ENCODE results near the gene WTAP.
A peak's percentile ranks its signal among the peaks of the same experiment; 100 is the strongest.
"Not testable (repeated sequence)": the region's sequence is repeated elsewhere in the genome, so short reads cannot be mapped to it uniquely, and the experiment has no call there.

Gene WTAP

DNA sequence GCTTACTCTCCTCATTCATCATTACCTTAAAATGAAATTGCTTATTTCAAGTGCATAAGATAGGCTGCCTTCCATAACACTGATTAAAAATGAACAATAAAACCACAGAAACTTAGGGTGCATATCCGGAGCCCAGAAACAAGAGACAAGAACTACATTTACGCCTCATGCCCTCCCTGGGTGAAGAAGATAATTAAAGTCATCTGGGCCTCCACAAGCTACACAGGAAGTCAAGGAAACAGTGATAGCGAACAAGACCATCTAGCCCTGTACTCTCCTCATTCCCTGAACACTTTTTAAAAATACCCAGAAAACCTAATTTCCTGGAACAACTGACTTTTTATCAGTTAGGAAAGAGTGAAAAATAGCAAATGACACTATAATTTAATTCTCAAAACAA lies 40.6 kb upstream of the WTAP start:
- Histone ChIP-seq H3K27ac (ENCODE audit: low read depth, low read length) (no peak overlapping the region; the same call in 1 of the 2 replicates), H3K4me1 (ENCODE audit: control insufficient read depth, insufficient read depth, low read length, unreplicated experiment) (peaks cover 17% of the 10 kb centered on the region), H3K27me3 (ENCODE audit: insufficient read depth, low read length) (no peaks in the 10 kb centered on the region), H3K36me3 (ENCODE audit: insufficient read depth, low read length) (peaks cover 53% of the 10 kb centered on the region), H3K79me2 (ENCODE audit: control insufficient read depth, insufficient read depth, low read length, unreplicated experiment) (peaks cover 36% of the 10 kb centered on the region), H2AFZ (ENCODE audit: low read length, unreplicated experiment) (no peak overlapping the region), H3K4me3 (ENCODE audit: low read depth, low read length) (no peak overlapping the region)

GRCh38 chr6:159687341-159687740 lies 40.0 kb upstream of the WTAP start:
- H3K27ac ChIP-seq (ENCODE audit: low read depth, low read length), result no peak overlapping the region
- no peak overlapping the region for H2AFZ ChIP-seq (ENCODE audit: low read length, unreplicated experiment)
- no peaks in the 10 kb centered on the region for H3K27me3 ChIP-seq (ENCODE audit: insufficient read depth, low read length)
- H3K79me2 ChIP-seq (ENCODE audit: control insufficient read depth, insufficient read depth, low read length, unreplicated experiment), result peaks cover 42% of the 10 kb centered on the region
- peaks cover 52% of the 10 kb centered on the region for H3K36me3 ChIP-seq (ENCODE audit: insufficient read depth, low read length)
- no peak overlapping the region for H3K4me3 ChIP-seq (ENCODE audit: low read depth, low read length)
- peaks cover 17% of the 10 kb centered on the region for H3K4me1 ChIP-seq (ENCODE audit: control insufficient read depth, insufficient read depth, low read length, unreplicated experiment)

- peaks cover 17% of the 10 kb centered on the region for H3K4me1 ChIP-seq (ENCODE audit: control insufficient read depth, insufficient read depth, low read length, unreplicated experiment)
- peak overlapping the region; percentile 5; the same call in 1 of the 2 replicates for H3K27ac ChIP-seq (ENCODE audit: low read depth, low read length)
- H3K27me3 ChIP-seq (ENCODE audit: insufficient read depth, low read length), result no peaks in the 10 kb centered on the region
- H3K36me3 ChIP-seq (ENCODE audit: insufficient read depth, low read length), result peaks cover 54% of the 10 kb centered on the region
- no peak overlapping the region for H2AFZ ChIP-seq (ENCODE audit: low read length, unreplicated experiment)
- peak overlapping the region; percentile 83; the same call in 1 of the 2 replicates for H3K4me3 ChIP-seq (ENCODE audit: low read depth, low read length)
- peaks cover 50% of the 10 kb centered on the region for H3K79me2 ChIP-seq (ENCODE audit: control insufficient read depth, insufficient read depth, low read length, unreplicated experiment)
Observed at GRCh38 chr6:159688266-159688905, 38.9 kb upstream of the WTAP start.

DNA sequence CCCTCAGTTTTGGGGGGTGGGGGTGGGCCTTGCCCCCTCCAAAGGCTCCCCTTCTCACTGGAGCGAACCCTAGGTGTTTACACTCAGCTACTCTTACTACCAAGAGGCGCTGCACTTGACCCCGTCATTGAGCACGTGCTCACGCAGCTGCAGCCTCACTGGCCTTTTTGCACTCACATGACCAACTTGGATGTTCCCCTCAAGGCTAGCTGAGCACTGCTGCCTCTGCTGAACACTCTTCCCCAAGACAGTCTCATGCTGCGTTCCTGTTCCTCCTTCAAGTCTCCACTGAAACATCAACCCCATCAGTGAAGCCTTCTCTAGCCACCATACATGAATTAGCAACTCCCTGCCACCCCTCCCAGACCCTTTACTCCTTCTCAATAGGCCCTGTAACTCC lies 38.3 kb upstream of the WTAP start:
- H3K79me2 ChIP-seq (ENCODE audit: control insufficient read depth, insufficient read depth, low read length, unreplicated experiment), result peaks cover 52% of the 10 kb centered on the region
- H3K36me3 ChIP-seq (ENCODE audit: insufficient read depth, low read length), result peaks cover 49% of the 10 kb centered on the region
- H2AFZ ChIP-seq (ENCODE audit: low read length, unreplicated experiment), result no peak overlapping the region
- H3K27ac ChIP-seq (ENCODE audit: low read depth, low read length), result peak overlapping the region; percentile 2; the same call in 1 of the 2 replicates
- H3K4me3 ChIP-seq (ENCODE audit: low read depth, low read length), result peak overlapping the region; percentile 83
- H3K27me3 ChIP-seq (ENCODE audit: insufficient read depth, low read length), result no peaks in the 10 kb centered on the region
- peaks cover 19% of the 10 kb centered on the region for H3K4me1 ChIP-seq (ENCODE audit: control insufficient read depth, insufficient read depth, low read length, unreplicated experiment)

- Histone ChIP-seq H3K36me3 (ENCODE audit: insufficient read depth, low read length) (peaks cover 45% of the 10 kb centered on the region), H3K4me1 (ENCODE audit: control insufficient read depth, insufficient read depth, low read length, unreplicated experiment) (peaks cover 28% of the 10 kb centered on the region), H3K79me2 (ENCODE audit: control insufficient read depth, insufficient read depth, low read length, unreplicated experiment) (peaks cover 59% of the 10 kb centered on the region), H3K27ac (ENCODE audit: low read depth, low read length) (peak overlapping the region; percentile 83), H3K4me3 (ENCODE audit: low read depth, low read length) (peak overlapping the region; percentile 83)
- H3K27me3 ChIP-seq (ENCODE audit: insufficient read depth, low read length); H2AFZ ChIP-seq (ENCODE audit: low read length, unreplicated experiment): not testable (repeated sequence)
Observed at GRCh38 chr6:159690135-159690534, 37.2 kb upstream of the WTAP start.

- Histone ChIP-seq H3K4me3 (ENCODE audit: low read depth, low read length) (peak overlapping the region; percentile 83), H3K79me2 (ENCODE audit: control insufficient read depth, insufficient read depth, low read length, unreplicated experiment) (peaks cover 59% of the 10 kb centered on the region), H3K27me3 (ENCODE audit: insufficient read depth, low read length) (no peaks in the 10 kb centered on the region), H3K4me1 (ENCODE audit: control insufficient read depth, insufficient read depth, low read length, unreplicated experiment) (peaks cover 36% of the 10 kb centered on the region), H3K36me3 (ENCODE audit: insufficient read depth, low read length) (peaks cover 38% of the 10 kb centered on the region), H3K27ac (ENCODE audit: low read depth, low read length) (peak overlapping the region; percentile 83), H2AFZ (ENCODE audit: low read length, unreplicated experiment) (no peak overlapping the region)
Observed at GRCh38 chr6:159691133-159691962, 36.0 kb upstream of the WTAP start.

DNA sequence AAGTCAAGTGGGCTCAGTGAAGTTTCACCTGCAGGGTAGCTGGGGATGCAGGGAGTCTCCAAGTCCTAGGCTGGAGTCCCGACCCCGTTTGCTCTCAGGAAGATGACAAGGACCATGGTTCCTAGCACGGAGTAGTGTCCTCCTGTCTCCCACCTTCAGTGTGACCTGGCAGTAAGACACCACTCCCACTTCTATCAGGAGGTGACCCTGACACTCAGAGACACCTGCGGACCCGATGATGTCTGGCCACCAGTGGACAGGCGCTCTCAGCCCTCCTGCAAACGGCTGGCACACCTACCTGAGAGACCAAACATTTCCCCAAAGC lies 35.4 kb upstream of the WTAP start:
- Histone ChIP-seq H3K27ac (ENCODE audit: low read depth, low read length) (peak overlapping the region; percentile 83), H3K4me1 (ENCODE audit: control insufficient read depth, insufficient read depth, low read length, unreplicated experiment) (peaks cover 36% of the 10 kb centered on the region), H3K79me2 (ENCODE audit: control insufficient read depth, insufficient read depth, low read length, unreplicated experiment) (peaks cover 55% of the 10 kb centered on the region), H3K27me3 (ENCODE audit: insufficient read depth, low read length) (no peaks in the 10 kb centered on the region), H3K4me3 (ENCODE audit: low read depth, low read length) (peak overlapping the region; percentile 83), H3K36me3 (ENCODE audit: insufficient read depth, low read length) (peaks cover 35% of the 10 kb centered on the region), H2AFZ (ENCODE audit: low read length, unreplicated experiment) (no peak overlapping the region)

GRCh38 chr6:159692303-159693127 lies 34.8 kb upstream of the WTAP start:
- H3K4me1 ChIP-seq (ENCODE audit: control insufficient read depth, insufficient read depth, low read length, unreplicated experiment), result peaks cover 36% of the 10 kb centered on the region
- H3K4me3 ChIP-seq (ENCODE audit: low read depth, low read length), result peak overlapping the region; percentile 83
- H3K36me3 ChIP-seq (ENCODE audit: insufficient read depth, low read length), result peaks cover 29% of the 10 kb centered on the region
- H3K27ac ChIP-seq (ENCODE audit: low read depth, low read length), result peak overlapping the region; percentile 83
- no peak overlapping the region for H2AFZ ChIP-seq (ENCODE audit: low read length, unreplicated experiment)
- no peaks in the 10 kb centered on the region for H3K27me3 ChIP-seq (ENCODE audit: insufficient read depth, low read length)
- peaks cover 53% of the 10 kb centered on the region for H3K79me2 ChIP-seq (ENCODE audit: control insufficient read depth, insufficient read depth, low read length, unreplicated experiment)

DNA sequence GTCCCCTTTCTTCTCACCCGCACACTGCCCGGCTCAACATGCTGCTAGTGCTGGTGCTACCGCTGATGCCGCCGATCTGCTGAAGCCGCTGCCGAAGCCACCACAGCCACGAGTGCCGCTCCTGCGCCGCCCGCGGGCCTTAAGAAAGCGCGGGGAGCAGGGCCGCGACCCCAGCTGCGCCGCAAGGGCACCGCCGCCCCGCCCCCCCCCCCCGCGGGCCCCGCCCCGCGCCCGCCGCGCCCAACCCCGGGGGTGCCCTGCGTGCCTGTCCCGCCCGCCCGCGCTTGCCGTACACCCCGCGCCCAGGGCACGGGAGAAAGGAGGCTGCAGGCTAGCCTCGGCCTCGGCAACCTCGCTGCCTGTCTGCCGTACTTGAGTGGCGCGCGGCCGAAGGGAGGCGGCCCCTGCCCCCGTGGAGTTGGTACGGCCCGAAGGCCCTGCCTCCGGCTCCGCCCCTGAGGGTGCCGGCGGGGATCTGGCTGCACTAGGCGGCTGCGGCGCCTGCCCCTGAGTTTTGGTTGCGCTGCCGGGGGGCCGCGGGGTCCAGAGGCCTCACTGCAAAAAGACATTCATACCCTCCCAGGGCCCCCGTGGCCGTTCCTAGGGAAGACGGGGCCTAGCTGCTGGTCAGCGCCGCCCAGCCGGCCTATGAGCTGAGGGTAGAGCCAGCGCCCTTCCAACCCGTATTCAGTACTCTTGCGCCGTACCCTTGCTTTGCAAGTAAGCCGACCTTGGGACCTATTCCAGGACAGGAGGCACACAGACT lies 34.0 kb upstream of the WTAP start, which contains the start of gene SOD2:
Gene SOD2 (minus strand): TSS at position 114 of the 766 bp plus-strand sequence. CDS start 74 bp downstream, at position 40.
- H2AFZ ChIP-seq (ENCODE audit: low read length, unreplicated experiment), result peak within 1 kb of the TSS; percentile 51
- H3K36me3 ChIP-seq (ENCODE audit: insufficient read depth, low read length), result peaks cover 23% of the 10 kb centered on the region
- peaks cover 34% of the 10 kb centered on the region for H3K4me1 ChIP-seq (ENCODE audit: control insufficient read depth, insufficient read depth, low read length, unreplicated experiment)
- H3K27me3 ChIP-seq (ENCODE audit: insufficient read depth, low read length), result no peaks in the 10 kb centered on the region
- H3K4me3 ChIP-seq (ENCODE audit: low read depth, low read length), result peak within 1 kb of the TSS; percentile 83
- H3K27ac ChIP-seq (ENCODE audit: low read depth, low read length), result peak within 1 kb of the TSS; percentile 83
- H3K79me2 ChIP-seq (ENCODE audit: control insufficient read depth, insufficient read depth, low read length, unreplicated experiment), result peaks cover 48% of the 10 kb centered on the region
